ENCODE data around the gene ELF1.

DNA sequence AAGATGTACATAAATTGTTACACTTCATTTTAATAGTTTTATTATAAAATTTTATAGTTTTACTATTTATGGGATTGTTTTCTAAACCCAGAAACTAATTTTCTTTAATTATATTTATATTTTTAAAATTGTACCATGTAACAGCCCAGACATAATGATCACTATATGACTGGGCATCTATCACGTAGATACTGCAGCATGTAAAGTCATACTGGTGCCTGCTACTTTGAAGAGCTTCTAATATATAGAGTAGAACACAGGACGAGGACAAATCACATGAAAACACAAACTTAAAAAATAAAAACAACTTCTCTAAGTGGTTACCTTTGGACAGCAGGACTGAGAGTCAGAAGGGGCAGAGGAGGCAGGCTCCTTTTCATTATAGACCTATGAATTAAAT, 5.3 kb downstream of the ELF1 start:
- TF ChIP-seq EZH2 (IDR thresholded peaks at IDR 0.05; ENCODE audit: low read length, unreplicated experiment): no peak
- TF ChIP-seq, protein P1, sequence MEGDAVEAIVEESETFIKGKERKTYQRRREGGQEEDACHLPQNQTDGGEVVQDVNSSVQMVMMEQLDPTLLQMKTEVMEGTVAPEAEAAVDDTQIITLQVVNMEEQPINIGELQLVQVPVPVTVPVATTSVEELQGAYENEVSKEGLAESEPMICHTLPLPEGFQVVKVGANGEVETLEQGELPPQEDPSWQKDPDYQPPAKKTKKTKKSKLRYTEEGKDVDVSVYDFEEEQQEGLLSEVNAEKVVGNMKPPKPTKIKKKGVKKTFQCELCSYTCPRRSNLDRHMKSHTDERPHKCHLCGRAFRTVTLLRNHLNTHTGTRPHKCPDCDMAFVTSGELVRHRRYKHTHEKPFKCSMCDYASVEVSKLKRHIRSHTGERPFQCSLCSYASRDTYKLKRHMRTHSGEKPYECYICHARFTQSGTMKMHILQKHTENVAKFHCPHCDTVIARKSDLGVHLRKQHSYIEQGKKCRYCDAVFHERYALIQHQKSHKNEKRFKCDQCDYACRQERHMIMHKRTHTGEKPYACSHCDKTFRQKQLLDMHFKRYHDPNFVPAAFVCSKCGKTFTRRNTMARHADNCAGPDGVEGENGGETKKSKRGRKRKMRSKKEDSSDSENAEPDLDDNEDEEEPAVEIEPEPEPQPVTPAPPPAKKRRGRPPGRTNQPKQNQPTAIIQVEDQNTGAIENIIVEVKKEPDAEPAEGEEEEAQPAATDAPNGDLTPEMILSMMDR (conservative IDR thresholded peaks at IDR 0.05; ENCODE audit: low read depth, low read length): no peak

All from PC-3 (cell line).